Raji (cell line): ENCODE measurements around the gene LSM4.

Experiments used
- POLR2A ChIP-seq: IDR thresholded peaks from 2 replicates; pipeline ENCODE4 v1.6.1; 2011; ENCODE audit warnings: low read depth, low read length, control low read depth; ENCODE audit not compliant: insufficient read depth

The LSM4 gene

GRCh38 chr19:18322759-18323460 is at the start of gene LSM4:
LSM4 (minus strand) TSS chr19:18323076; CDS start chr19:18323020, 56 bp downstream.
- peak; percentile 81 for TF ChIP-seq POLR2A

DNA sequence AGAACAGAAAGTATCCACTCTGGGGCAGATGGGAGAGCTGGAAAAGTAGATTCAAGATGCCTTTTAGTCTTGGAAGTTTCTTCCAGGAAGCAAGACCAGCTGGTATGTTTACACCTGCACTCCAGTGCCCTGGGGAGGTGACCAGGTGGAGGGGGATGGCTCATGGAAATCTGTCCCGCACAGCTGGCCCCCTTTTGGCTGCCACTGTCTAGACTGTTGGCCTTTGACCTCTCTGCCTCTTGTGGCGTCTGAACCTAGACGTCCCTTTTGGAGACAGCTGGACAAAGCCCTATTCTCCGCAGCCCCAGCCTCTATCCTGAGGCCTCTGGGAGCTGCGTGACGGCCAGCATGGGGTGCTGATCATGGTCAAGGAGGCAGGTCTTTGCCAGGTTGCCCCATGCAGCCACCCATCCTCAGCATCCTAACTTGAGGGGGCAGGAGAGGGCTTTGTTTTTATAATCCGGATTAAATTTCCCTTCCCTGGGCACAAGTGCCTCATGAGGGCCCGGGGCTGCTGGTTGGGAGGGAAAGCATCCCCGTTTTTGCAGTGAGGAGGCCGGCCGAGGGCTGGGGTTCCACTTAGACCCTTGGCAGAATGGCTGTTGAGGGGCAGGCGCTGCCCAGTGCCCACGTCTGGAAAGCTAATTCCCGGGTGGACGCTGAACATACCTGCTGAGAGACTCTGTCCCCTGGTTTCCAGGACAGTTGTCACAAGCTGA is 45.8 kb upstream of the LSM4 start:
- TF ChIP-seq POLR2A: no peak

DNA sequence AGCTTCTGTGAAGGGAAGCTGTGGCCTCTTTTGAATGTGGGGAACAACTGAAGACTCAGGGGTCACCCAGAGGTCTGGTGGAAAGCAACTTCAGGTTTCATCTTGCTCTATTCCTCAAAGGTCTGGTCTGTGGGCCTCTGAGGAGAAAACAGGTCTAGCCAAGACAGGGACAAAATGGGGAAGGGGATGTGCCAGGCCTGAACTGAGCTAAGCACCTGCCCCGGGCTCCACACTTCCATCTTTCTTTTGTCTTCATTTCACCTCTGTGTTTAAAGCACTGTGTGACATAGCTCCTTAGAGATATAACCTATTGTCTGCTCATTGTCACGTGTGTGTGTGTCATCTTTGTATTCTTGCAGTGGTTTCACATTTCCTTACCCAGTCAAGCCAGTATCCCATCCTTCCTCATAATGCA is 43.2 kb upstream of the LSM4 start:
- TF ChIP-seq POLR2A: no peak

DNA sequence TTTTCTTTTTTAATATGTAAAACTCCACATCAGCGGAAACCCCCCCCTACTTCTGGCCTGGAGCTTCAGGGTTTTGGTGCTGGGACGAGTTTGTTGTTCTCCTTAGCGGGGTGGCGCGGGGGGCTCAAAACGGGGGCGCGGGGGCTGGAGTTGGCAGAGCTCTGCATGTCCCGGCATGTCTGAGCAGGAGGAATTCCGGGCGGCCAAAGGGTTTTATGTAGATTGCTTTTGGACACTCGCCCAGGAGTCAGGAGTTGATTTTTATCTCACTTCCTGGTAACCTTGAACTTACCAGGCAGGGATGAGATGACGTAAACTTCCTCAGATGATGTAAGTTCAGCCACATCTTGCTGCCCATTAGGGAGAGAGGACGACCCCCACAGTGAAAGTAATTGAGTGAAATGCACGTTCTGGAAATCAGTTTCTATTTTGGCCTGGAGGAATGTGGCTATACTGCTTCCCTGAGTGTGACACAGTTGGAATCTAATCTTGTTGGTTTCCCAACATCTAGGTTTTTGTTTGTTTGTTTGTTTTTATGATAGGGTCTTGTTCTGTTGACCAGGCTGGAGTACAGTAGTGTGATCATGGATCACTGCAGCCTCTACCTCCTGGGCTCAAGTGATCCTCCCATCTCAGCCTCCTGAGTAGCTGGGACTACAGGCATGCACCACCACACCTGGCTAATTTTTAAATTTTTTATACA is 42.1 kb upstream of the LSM4 start:
- TF ChIP-seq POLR2A: no peak

DNA sequence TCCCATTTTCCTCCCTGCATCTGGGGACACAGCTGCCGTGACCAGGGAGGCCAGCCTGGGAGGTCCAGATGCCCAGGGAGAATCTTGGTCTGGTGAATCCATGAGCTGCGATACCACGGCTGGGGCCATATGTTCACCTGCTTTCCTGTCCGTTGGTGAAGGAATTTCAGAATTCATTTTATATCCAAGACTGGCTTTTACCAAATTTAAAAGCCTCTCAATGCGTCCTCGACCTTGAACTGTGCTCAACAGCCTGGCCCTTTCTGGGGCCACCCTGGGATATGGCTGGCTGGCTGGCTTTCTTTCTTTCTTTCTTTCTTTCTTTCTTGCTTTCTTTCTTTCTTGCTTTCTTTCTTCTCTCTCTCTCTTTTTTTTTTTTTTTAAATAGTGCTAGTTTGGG is 40.9 kb upstream of the LSM4 start:
- no peak for TF ChIP-seq POLR2A

- TF ChIP-seq POLR2A: no peak
These were observed 40.2 kb upstream of the LSM4 start for GRCh38 chr19:18362934-18363542.

- no peak for TF ChIP-seq POLR2A
These were observed 38.8 kb upstream of the LSM4 start for GRCh38 chr19:18361646-18362045.

- TF ChIP-seq POLR2A: no peak
These were observed 34.2 kb upstream of the LSM4 start for GRCh38 chr19:18357041-18357440.

DNA sequence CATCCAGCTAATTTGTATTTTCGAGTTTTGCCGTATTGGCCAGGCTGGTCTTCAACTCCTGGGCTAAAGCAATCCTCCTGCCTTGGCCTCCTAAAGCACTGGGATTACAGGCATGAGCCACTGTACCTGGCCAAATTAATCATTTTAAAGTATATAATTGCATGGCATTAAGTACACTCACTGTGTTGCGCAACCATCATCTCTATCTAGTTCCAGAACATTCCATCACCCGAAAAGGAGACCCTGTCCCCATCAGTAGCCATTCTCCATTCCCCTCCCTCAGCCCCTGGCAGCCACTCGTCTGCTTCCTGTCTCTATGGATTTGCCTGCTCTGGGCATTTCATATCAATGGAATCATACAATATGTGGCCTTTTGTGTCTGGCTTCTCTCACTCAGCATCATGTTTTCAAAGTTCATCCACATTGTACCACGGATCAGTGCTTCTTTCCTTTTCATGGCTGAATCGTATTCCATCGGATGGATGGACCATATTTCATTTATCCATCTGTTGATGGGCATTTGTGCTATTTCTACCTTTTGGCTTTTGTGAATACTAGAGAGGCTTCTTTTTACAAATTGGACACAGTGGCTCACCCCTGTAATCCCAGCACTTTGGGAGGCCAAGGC is 30.6 kb upstream of the LSM4 start:
- TF ChIP-seq POLR2A: no peak

GRCh38 chr19:18351544-18351943 is 28.7 kb upstream of the LSM4 start:
- TF ChIP-seq POLR2A: no peak

GRCh38 chr19:18350490-18350889 is 27.6 kb upstream of the LSM4 start:
- no peak for TF ChIP-seq POLR2A

- no peak for TF ChIP-seq POLR2A
These were observed 26.8 kb upstream of the LSM4 start for GRCh38 chr19:18349524-18350128.

DNA sequence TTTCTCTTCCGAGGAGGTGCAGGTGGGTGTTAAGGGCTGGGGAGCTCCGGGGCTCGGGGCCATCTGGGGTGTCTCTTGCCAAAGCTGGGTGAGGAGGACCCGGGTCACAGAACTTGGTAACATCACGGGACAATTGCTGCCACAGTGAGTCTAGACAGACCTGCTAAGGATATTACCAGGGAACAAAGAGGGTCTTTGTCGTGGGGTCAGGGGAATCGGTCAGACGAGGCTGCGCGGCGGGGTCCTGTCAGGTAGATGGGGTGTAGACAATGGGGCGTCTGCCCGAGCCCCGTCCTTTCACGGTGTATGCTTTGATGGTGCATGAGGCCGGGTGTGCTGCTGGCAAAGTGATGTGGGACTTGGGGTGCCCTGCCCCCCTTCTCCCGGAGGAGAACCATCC is 25.3 kb upstream of the LSM4 start:
- TF ChIP-seq POLR2A: no peak

DNA sequence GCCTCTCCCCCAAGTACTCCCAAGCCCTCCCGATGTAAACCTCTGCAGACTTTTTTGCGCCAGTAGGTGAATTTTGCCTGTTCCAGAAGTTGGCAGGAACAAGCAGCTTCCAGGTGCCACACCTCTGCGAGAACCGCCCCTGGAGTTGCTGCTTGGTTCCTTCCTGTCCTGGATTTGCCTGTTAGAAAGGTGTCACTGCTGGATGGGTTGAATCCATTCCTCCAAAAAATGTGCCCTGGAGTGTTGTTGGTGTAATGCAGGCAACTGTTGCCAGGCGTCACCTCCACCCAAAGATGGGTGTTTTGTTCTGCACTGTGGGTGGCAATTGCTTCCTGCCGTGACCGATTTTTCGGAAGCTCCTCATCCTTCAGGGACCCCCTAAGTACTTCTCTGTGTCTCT is 23.2 kb upstream of the LSM4 start:
- no peak for TF ChIP-seq POLR2A

DNA sequence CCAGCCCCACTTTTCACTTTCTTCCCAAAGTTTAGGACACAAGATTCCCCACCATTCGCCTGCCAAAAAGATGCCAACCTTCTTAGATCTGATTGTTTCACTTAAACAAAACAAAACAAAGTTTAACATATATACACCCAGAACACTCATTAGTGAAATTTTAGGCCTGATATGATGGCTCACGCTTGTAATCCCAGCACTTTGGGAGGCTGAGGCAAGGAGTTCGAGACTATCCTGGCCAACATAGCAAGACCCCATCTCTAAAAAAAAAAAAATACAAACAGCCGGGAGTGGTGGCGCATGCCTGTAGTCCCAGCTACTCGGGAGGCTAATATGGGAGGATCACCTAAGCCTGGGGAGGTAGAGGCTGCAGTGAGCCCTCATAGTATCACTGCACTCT is 22.4 kb upstream of the LSM4 start:
- TF ChIP-seq POLR2A: no peak
